ENCODE data around the gene HACD4. TPM values are rescaled to one million over a fixed set of nuclear protein-coding genes. Genes with fewer than 3 reads are reported as not detected.
A peak's percentile ranks its signal among the peaks of the same experiment; 100 is the strongest.

HACD4 gene
- total RNA-seq, 2 experiments from 2014 or later: 4.0 to 4.1 TPM

GRCh38 chr9:21015129-21015815, 16.2 kb downstream of the HACD4 start:
- Mint-ChIP-seq H3K36me3 (ENCODE audit: low read depth) (peaks cover 47% of the 10 kb centered on the region), H3K4me3 (no peak overlapping the region), H3K27me3 (no peaks in the 10 kb centered on the region), H3K4me1 (ENCODE audit: low read depth) (no peaks in the 10 kb centered on the region), H3K27ac (no peak overlapping the region), H3K9me3 (no peaks in the 10 kb centered on the region)
- TF ChIP-seq CTCF (IDR thresholded peaks at IDR 0.05): no peak
- intact Hi-C loops (cut with micrococcal nuclease): no loop called here
- ChIA-PET POLR2A (no interaction called here), CTCF (interaction anchor here (1.1 kb wide), 2 partner anchors 94 to 131 kb away, joined by 3 read pairs; no protein-coding TSS in a partner anchor)
- no peak for ATAC-seq
- DNase-seq: no peak

GRCh38 chr9:21002040-21002439, 29.4 kb downstream of the HACD4 start:
- CTCF ChIA-PET: interaction anchor here (0.9 to 1.5 kb wide), 3 partner anchors 29 to 110 kb away, joined by 3 to 4 read pairs (median 3); partner anchors contain the start of gene HACD4
- H3K27me3 Mint-ChIP-seq: no peaks in the 10 kb centered on the region
- H3K4me1 Mint-ChIP-seq (ENCODE audit: low read depth): peaks cover 30% of the 10 kb centered on the region
- DNase-seq (no peak), ATAC-seq (peak; percentile 51)
- TF ChIP-seq CTCF (IDR thresholded peaks at IDR 0.05): no peak
- intact Hi-C loops (cut with micrococcal nuclease): loop anchor here (5.0 kb wide), 1 partner anchor 95 kb away; no protein-coding TSS in a partner anchor
- POLR2A ChIA-PET: interaction anchor here (1.2 kb wide), 1 partner anchor 26 kb away, joined by 4 read pairs; no protein-coding TSS in a partner anchor
- peaks cover 65% of the 10 kb centered on the region for H3K36me3 Mint-ChIP-seq (ENCODE audit: low read depth)
- H3K4me3 Mint-ChIP-seq: no peak overlapping the region
- H3K9me3 Mint-ChIP-seq: peaks cover 14% of the 10 kb centered on the region
- H3K27ac Mint-ChIP-seq: peak overlapping the region; percentile 79

- TF ChIP-seq CTCF (IDR thresholded peaks at IDR 0.05): no peak
- Mint-ChIP-seq H3K9me3 (peaks cover 14% of the 10 kb centered on the region), H3K4me3 (no peak overlapping the region), H3K27ac (peak overlapping the region; percentile 79), H3K36me3 (ENCODE audit: low read depth) (peaks cover 66% of the 10 kb centered on the region), H3K27me3 (no peaks in the 10 kb centered on the region), H3K4me1 (ENCODE audit: low read depth) (peaks cover 34% of the 10 kb centered on the region)
- POLR2A ChIA-PET: interaction anchor here (1.2 kb wide), 1 partner anchor 26 kb away, joined by 4 read pairs; no protein-coding TSS in a partner anchor
- DNase-seq (peak; percentile 9), ATAC-seq (peak; percentile 67)
- CTCF ChIA-PET: interaction anchor here (0.9 to 1.5 kb wide), 3 partner anchors 30 to 110 kb away, joined by 3 to 4 read pairs (median 3); partner anchors contain the start of gene HACD4
- intact Hi-C loops (cut with micrococcal nuclease): loop anchor here (2.0 to 5.0 kb wide), 2 partner anchors 29 to 96 kb away; partner anchors contain the start of gene HACD4
Measured at GRCh38 chr9:21001581-21001980, 29.9 kb downstream of the HACD4 start.

- H3K36me3 Mint-ChIP-seq (ENCODE audit: low read depth): peaks cover 69% of the 10 kb centered on the region
- no peaks in the 10 kb centered on the region for H3K27me3 Mint-ChIP-seq
- ATAC-seq (peak; percentile 47), DNase-seq (no peak)
- no peak for TF ChIP-seq CTCF (IDR thresholded peaks at IDR 0.05)
- H3K4me1 Mint-ChIP-seq (ENCODE audit: low read depth): peaks cover 38% of the 10 kb centered on the region
- peaks cover 14% of the 10 kb centered on the region for H3K9me3 Mint-ChIP-seq
- H3K27ac Mint-ChIP-seq: peak overlapping the region; percentile 3
- intact Hi-C loops (cut with micrococcal nuclease): no loop called here
- POLR2A ChIA-PET: no interaction called here
- CTCF ChIA-PET: interaction anchor here (1.3 kb wide), 1 partner anchor 114 kb away, joined by 7 read pairs; no protein-coding TSS in a partner anchor
- no peak overlapping the region for H3K4me3 Mint-ChIP-seq
Measured at GRCh38 chr9:20997503-20998076, 33.9 kb downstream of the HACD4 start.

GRCh38 chr9:20996809-20997208, 34.6 kb downstream of the HACD4 start:
- H3K4me3 Mint-ChIP-seq: no peak overlapping the region
- peak overlapping the region; percentile 38 for H3K27ac Mint-ChIP-seq
- ChIA-PET POLR2A (no interaction called here), CTCF (interaction anchor here (1.3 kb wide), 1 partner anchor 115 kb away, joined by 7 read pairs; no protein-coding TSS in a partner anchor)
- H3K9me3 Mint-ChIP-seq: peaks cover 11% of the 10 kb centered on the region
- ATAC-seq (no peak), DNase-seq (no peak)
- TF ChIP-seq CTCF (IDR thresholded peaks at IDR 0.05): no peak
- H3K4me1 Mint-ChIP-seq (ENCODE audit: low read depth): peaks cover 30% of the 10 kb centered on the region
- intact Hi-C loops (cut with micrococcal nuclease): no loop called here
- no peaks in the 10 kb centered on the region for H3K27me3 Mint-ChIP-seq
- H3K36me3 Mint-ChIP-seq (ENCODE audit: low read depth): peaks cover 62% of the 10 kb centered on the region

Data from activated CD8-positive, alpha-beta T cell treated with anti-CD3 and anti-CD28 coated beads for 36 hours (primary cell).